ENCODE results near the gene OR52E6.

OR52E6 gene

GRCh38 chr11:5841797-5842196 is at the start of gene OR52E6:
OR52E6 (minus strand) TSS chr11:5841897; CDS start chr11:5841897, 0 bp downstream.
- Mint-ChIP-seq H3K4me3 (no peak within 1 kb of the TSS), H3K9me3 (no peaks in the 10 kb centered on the region), H3K36me3 (no peaks in the 10 kb centered on the region), H3K27ac (no peak within 1 kb of the TSS), H3K27me3 (no peaks in the 10 kb centered on the region), H3K4me1 (no peaks in the 10 kb centered on the region)
- CTCF ChIA-PET = no interaction called here
- no peak for DNase-seq

- no peak overlapping the region for H3K4me3 Mint-ChIP-seq
- no peaks in the 10 kb centered on the region for H3K36me3 Mint-ChIP-seq
- DNase-seq = no peak
- H3K27ac Mint-ChIP-seq = no peak overlapping the region
- H3K27me3 Mint-ChIP-seq = no peaks in the 10 kb centered on the region
- no peaks in the 10 kb centered on the region for H3K4me1 Mint-ChIP-seq
- H3K9me3 Mint-ChIP-seq = no peaks in the 10 kb centered on the region
- CTCF ChIA-PET = interaction anchor here (0.7 to 1.4 kb wide), 3 partner anchors 18 to 415 kb away, joined by 3 to 8 read pairs (median 4); no protein-coding TSS in a partner anchor
These were observed 49.6 kb upstream of the OR52E6 start for GRCh38 chr11:5891216-5891800.

DNA sequence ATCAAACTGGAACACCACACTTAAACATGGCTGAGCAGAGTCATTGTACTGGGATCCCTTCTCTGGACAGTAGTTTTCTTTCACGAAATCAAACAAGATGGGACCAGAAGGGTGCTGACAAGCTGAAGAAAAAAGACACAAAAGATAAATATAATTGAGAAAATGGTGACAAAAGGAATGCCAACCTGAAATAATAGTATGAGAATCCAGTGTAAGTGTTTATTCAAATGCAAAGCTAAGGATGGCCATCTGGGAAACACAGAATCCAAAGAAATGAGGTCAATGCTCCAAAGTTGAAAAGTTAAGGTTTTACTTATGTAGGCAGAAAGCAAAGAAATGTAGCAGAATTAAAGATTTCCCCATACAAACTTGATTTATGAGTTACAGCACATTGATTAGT is 46.0 kb upstream of the OR52E6 start:
- no peaks in the 10 kb centered on the region for H3K9me3 Mint-ChIP-seq
- no peak for DNase-seq
- CTCF ChIA-PET = no interaction called here
- H3K4me3 Mint-ChIP-seq = no peak overlapping the region
- H3K4me1 Mint-ChIP-seq = no peaks in the 10 kb centered on the region
- H3K27ac Mint-ChIP-seq = no peak overlapping the region
- H3K36me3 Mint-ChIP-seq = no peaks in the 10 kb centered on the region
- H3K27me3 Mint-ChIP-seq = no peaks in the 10 kb centered on the region

DNA sequence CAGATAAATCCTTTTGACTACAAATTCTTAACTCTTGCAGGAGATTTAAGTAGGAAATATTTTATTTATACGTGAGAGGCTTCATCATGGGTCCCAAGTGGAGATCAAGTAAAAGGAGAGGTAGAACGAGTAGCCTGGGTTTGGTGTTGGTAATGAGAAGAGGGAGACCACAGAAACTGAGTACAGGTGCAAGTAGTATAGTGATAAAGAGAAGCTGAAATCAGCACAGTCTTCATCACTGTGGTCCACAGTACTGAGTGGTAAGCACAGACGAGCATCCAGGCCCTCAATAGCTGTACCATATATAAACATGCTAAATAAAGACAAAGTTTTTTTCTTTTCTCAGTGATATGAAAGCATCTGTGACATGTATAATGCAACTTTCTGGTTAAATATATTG is 45.5 kb upstream of the OR52E6 start:
- H3K4me3 Mint-ChIP-seq = no peak overlapping the region
- H3K27ac Mint-ChIP-seq = no peak overlapping the region
- CTCF ChIA-PET = no interaction called here
- DNase-seq = no peak
- no peaks in the 10 kb centered on the region for H3K9me3 Mint-ChIP-seq
- H3K36me3 Mint-ChIP-seq = no peaks in the 10 kb centered on the region
- H3K27me3 Mint-ChIP-seq = no peaks in the 10 kb centered on the region
- no peaks in the 10 kb centered on the region for H3K4me1 Mint-ChIP-seq

DNA sequence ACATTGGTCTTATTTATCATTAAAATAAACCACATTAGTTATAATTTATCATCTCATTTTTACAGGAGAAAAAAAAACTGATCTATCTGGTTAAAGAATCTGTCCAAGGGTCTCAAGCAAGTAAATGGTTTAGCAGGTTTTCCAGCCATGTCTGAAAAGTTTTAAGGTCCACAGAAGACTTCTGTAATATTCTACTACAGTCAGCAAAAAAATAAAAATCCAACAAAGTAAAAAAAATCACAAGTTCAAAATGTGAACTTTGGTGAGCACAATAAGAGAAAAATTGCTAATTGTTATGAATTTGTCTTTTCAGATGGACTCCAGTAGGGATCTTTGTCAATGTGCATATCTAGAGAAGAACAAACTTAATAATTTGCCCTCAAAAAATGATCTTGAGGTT is 40.1 kb upstream of the OR52E6 start:
- no peak overlapping the region for H3K27ac Mint-ChIP-seq
- H3K4me1 Mint-ChIP-seq = no peaks in the 10 kb centered on the region
- H3K9me3 Mint-ChIP-seq = no peaks in the 10 kb centered on the region
- no peak overlapping the region for H3K4me3 Mint-ChIP-seq
- no peaks in the 10 kb centered on the region for H3K36me3 Mint-ChIP-seq
- H3K27me3 Mint-ChIP-seq = no peaks in the 10 kb centered on the region
- DNase-seq = no peak
- CTCF ChIA-PET = no interaction called here

DNA sequence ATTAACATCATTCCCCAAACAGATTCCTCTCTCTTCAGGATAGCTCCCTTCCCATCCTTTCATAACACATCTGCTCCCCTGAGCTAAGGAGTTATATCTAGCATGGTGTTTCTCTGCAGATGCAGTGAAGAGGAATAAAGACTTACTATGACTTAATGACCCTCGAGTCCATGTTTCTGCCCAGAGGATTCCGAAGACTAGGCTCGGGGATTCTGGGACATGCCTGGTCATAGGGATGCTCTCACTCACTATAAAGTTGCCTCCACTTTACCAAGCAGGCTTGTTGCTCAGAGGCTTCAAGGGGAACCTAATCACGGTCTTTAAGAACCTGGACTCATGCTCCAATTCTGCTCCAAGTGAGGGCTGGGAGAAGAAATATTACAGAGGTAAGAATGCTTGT is 38.6 kb upstream of the OR52E6 start, which contains the start of gene OR52E4:
OR52E4 (plus strand) TSS at position 301 of the 400 bp plus-strand sequence. CDS start 3,664 bp downstream, outside the sequence.
- Mint-ChIP-seq H3K27me3 (no peaks in the 10 kb centered on the region), H3K27ac (no peak within 1 kb of the TSS), H3K4me1 (no peaks in the 10 kb centered on the region), H3K4me3 (no peak within 1 kb of the TSS), H3K9me3 (no peaks in the 10 kb centered on the region), H3K36me3 (no peaks in the 10 kb centered on the region)
- DNase-seq = no peak
- CTCF ChIA-PET = no interaction called here

GRCh38 chr11:5878564-5878963 is 36.9 kb upstream of the OR52E6 start:
- no peaks in the 10 kb centered on the region for H3K4me1 Mint-ChIP-seq
- H3K4me3 Mint-ChIP-seq = no peak overlapping the region
- no peaks in the 10 kb centered on the region for H3K27me3 Mint-ChIP-seq
- H3K9me3 Mint-ChIP-seq = no peaks in the 10 kb centered on the region
- no peak overlapping the region for H3K27ac Mint-ChIP-seq
- no peaks in the 10 kb centered on the region for H3K36me3 Mint-ChIP-seq
- DNase-seq = no peak
- CTCF ChIA-PET = no interaction called here

GRCh38 chr11:5865826-5866225 is 24.1 kb upstream of the OR52E6 start:
- DNase-seq = no peak
- Mint-ChIP-seq H3K4me1 (no peaks in the 10 kb centered on the region), H3K27me3 (no peaks in the 10 kb centered on the region), H3K27ac (no peak overlapping the region), H3K9me3 (no peaks in the 10 kb centered on the region), H3K4me3 (no peak overlapping the region), H3K36me3 (no peaks in the 10 kb centered on the region)
- CTCF ChIA-PET = no interaction called here

DNA sequence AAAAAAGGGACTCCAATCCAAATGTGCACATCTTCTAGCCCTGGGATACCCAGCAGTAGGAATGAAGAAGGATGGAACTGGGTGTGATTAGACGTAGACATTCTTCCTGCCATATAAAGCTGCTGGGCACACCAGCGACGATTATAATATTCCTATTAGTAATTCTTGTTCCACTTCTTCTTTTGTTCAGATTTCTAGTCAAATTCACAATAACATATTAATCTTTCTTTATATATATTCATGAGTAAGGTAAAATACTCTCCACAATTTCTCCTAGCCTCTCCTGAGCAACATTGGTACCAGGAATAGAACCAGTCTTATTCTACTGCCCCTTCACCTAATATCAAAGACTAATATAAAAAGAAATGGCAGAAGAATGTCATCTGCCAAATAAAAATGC is 15.9 kb upstream of the OR52E6 start, which contains the start of gene OR52E8:
OR52E8 (minus strand) TSS at position 101 of the 400 bp plus-strand sequence; CDS start at position 101, 0 bp downstream.
- H3K27me3 Mint-ChIP-seq = no peaks in the 10 kb centered on the region
- no peaks in the 10 kb centered on the region for H3K9me3 Mint-ChIP-seq
- H3K36me3 Mint-ChIP-seq = no peaks in the 10 kb centered on the region
- no peak for DNase-seq
- H3K27ac Mint-ChIP-seq = no peak within 1 kb of the TSS
- CTCF ChIA-PET = no interaction called here
- no peaks in the 10 kb centered on the region for H3K4me1 Mint-ChIP-seq
- H3K4me3 Mint-ChIP-seq = no peak within 1 kb of the TSS

DNA sequence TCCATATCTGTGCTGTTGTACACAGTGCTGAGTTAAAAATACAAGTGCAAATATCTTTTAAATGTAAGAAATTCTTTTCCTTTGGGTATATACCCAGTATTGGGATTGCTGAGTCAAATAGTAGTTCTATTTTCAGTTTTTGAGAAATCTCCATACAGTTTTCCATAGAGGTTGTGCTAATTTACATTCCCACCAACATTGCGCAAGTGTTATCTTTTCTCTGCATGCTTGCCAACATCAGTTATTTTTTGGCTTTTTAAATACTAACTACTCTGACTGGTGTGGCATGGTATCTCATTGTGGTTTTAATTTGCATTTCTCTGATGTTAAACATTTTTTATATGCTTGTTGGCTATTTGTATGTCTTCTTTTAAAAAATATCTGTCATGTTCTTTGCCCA is 9.3 kb upstream of the OR52E6 start:
- CTCF ChIA-PET = no interaction called here
- H3K36me3 Mint-ChIP-seq = no peaks in the 10 kb centered on the region
- H3K4me1 Mint-ChIP-seq = no peaks in the 10 kb centered on the region
- H3K4me3 Mint-ChIP-seq = no peak overlapping the region
- H3K27ac Mint-ChIP-seq = no peak overlapping the region
- H3K9me3 Mint-ChIP-seq = no peaks in the 10 kb centered on the region
- no peaks in the 10 kb centered on the region for H3K27me3 Mint-ChIP-seq
- DNase-seq = no peak

GRCh38 chr11:5847711-5848110 is 6.0 kb upstream of the OR52E6 start:
- no peaks in the 10 kb centered on the region for H3K36me3 Mint-ChIP-seq
- no peaks in the 10 kb centered on the region for H3K4me1 Mint-ChIP-seq
- no peaks in the 10 kb centered on the region for H3K27me3 Mint-ChIP-seq
- no peak for DNase-seq
- H3K9me3 Mint-ChIP-seq = no peaks in the 10 kb centered on the region
- no peak overlapping the region for H3K27ac Mint-ChIP-seq
- CTCF ChIA-PET = no interaction called here
- no peak overlapping the region for H3K4me3 Mint-ChIP-seq

- CTCF ChIA-PET = no interaction called here
- Mint-ChIP-seq H3K36me3 (no peaks in the 10 kb centered on the region), H3K9me3 (no peaks in the 10 kb centered on the region), H3K4me3 (no peak overlapping the region), H3K27me3 (no peaks in the 10 kb centered on the region), H3K27ac (no peak overlapping the region), H3K4me1 (no peaks in the 10 kb centered on the region)
- DNase-seq = no peak
These were observed 5.0 kb upstream of the OR52E6 start for GRCh38 chr11:5846701-5847100.

GRCh38 chr11:5837695-5838094 is 4.0 kb downstream of the OR52E6 start:
- H3K27me3 Mint-ChIP-seq = no peaks in the 10 kb centered on the region
- no peak overlapping the region for H3K27ac Mint-ChIP-seq
- DNase-seq = no peak
- no peaks in the 10 kb centered on the region for H3K9me3 Mint-ChIP-seq
- H3K4me3 Mint-ChIP-seq = no peak overlapping the region
- H3K4me1 Mint-ChIP-seq = no peaks in the 10 kb centered on the region
- no peaks in the 10 kb centered on the region for H3K36me3 Mint-ChIP-seq
- CTCF ChIA-PET = no interaction called here

DNA sequence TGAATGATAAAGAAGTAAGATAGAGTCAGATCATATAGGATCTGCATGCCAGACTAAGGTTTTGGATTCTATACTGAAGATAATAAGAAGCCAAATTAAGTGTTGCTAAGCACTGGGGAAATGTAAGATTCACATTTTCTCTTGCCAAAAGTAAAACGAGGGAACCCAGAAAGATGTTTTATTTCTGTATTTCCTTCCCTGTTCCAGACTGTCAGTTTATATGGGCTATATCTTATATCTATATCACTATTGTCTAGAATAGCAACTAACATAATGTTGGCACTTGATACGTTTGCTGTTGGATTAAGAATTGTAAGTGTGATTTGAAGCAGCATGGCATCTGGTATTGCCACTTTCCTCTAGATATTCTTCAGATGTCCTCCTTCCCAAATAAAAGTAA is 8.3 kb downstream of the OR52E6 start:
- H3K4me1 Mint-ChIP-seq = no peaks in the 10 kb centered on the region
- H3K9me3 Mint-ChIP-seq = no peaks in the 10 kb centered on the region
- CTCF ChIA-PET = no interaction called here
- no peaks in the 10 kb centered on the region for H3K27me3 Mint-ChIP-seq
- no peaks in the 10 kb centered on the region for H3K36me3 Mint-ChIP-seq
- no peak overlapping the region for H3K4me3 Mint-ChIP-seq
- H3K27ac Mint-ChIP-seq = no peak overlapping the region
- DNase-seq = no peak

DNA sequence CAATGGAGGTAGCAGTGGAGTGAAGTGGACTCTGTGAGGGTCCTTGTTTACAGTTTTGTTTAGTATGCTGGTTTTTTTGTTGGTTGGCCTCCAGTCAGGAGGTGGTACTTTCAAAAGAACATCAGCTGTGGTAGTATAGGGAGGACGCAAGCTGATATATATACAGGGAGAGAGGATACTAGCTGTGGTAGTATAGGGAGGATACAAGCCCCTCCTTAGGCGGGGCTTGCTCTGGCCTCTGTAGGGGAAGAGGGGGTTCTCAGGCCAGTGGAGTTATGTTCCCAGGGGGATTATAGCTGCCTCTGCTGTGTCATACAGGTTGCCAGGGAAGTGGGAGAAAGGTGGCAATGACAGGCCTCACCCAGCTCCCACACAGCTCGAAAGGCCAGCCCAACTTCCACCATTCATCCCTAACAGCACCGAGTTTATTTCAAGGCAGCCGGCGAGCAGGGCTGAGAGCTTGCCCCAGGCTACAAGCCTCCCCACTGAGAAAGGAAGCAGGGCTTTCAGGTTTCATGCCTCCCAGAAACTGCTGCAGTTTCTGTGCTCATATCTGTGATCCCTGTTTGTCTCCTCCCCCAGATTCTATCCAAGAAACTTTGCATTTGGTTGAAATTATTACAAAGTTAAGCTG is 10.4 kb downstream of the OR52E6 start:
- H3K9me3 Mint-ChIP-seq = no peaks in the 10 kb centered on the region
- H3K27me3 Mint-ChIP-seq = peaks cover 9% of the 10 kb centered on the region
- H3K4me3 Mint-ChIP-seq = no peak overlapping the region
- no peak for DNase-seq
- H3K27ac Mint-ChIP-seq = no peak overlapping the region
- CTCF ChIA-PET = interaction anchor here (1.1 kb wide), 1 partner anchor 22 kb away, joined by 3 read pairs; no protein-coding TSS in a partner anchor
- no peaks in the 10 kb centered on the region for H3K36me3 Mint-ChIP-seq
- no peaks in the 10 kb centered on the region for H3K4me1 Mint-ChIP-seq

All from activated naive CD4-positive, alpha-beta T cell treated with anti-CD3 and anti-CD28 coated beads, Interleukin-2, amount 10 ng/mL, durations not matched to agents 7 days and 5 days (primary cell).